GM23338 (cell line): ENCODE data around the gene PDE3B. TPM values are rescaled to one million over a fixed set of nuclear protein-coding genes. Genes with fewer than 3 reads are reported as not detected.

Experiments used
- ATAC-seq: fragments of 200-7000 bp; cut with Tn5 transposase; 3 replicates; pipeline ENCODE4 v1.9.1; 2020
- DNase-seq: peaks from one replicate; pipeline ENCODE4 v3.0.0-alpha.2; 2015; ENCODE audit warnings: low spot score
- H2AFZ ChIP-seq: fragments of 200-600 bp; sonication (generic); 2 replicates; pipeline ENCODE4 v1.8.0; 2016; ENCODE audit warnings: antibody characterized with exemption, mild to moderate bottlenecking, moderate library complexity
- H3F3A ChIP-seq: fragments of 200-600 bp; sonication (generic); replicated peaks from 2 replicates; pipeline ENCODE4 v1.8.0; 2017; ENCODE audit warnings: antibody characterized with exemption, mixed run types, low read depth
- H3K27ac ChIP-seq: fragments of 200-600 bp; sonication (generic); 2 replicates; pipeline ENCODE4 v1.6.1; 2016; ENCODE audit warnings: low read depth
- H3K27me3 ChIP-seq: fragments of 200-600 bp; sonication (generic); 2 replicates; pipeline ENCODE4 v1.8.0; 2016; ENCODE audit warnings: mild to moderate bottlenecking, mixed run types, moderate library complexity; ENCODE audit not compliant: insufficient read depth
- H3K36me3 ChIP-seq: fragments of 200-600 bp; sonication (generic); 2 replicates; pipeline ENCODE4 v1.8.0; 2016; ENCODE audit warnings: mild to moderate bottlenecking; ENCODE audit not compliant: insufficient read depth
- H3K4me1 ChIP-seq: fragments of 200-600 bp; sonication (generic); 2 replicates; pipeline ENCODE4 v1.8.0; 2016; ENCODE audit warnings: mild to moderate bottlenecking, moderate library complexity; ENCODE audit not compliant: insufficient read depth
- H3K4me2 ChIP-seq: fragments of 200-600 bp; sonication (generic); 2 replicates; pipeline ENCODE4 v1.7.1; 2017; ENCODE audit warnings: mixed run types
- H3K4me3 ChIP-seq: fragments of 200-600 bp; sonication (generic); 2 replicates; pipeline ENCODE4 v1.6.1; 2016; ENCODE audit warnings: mixed run types
- H3K79me2 ChIP-seq: fragments of 200-600 bp; sonication (generic); replicated peaks from 2 replicates; pipeline ENCODE4 v1.8.0; 2017; ENCODE audit warnings: mild to moderate bottlenecking; ENCODE audit not compliant: insufficient read depth
- H3K9me2 ChIP-seq: fragments of 200-600 bp; sonication (generic); 2 replicates; pipeline ENCODE4 v1.8.0; 2017; ENCODE audit not compliant: insufficient read depth
- H4K20me1 ChIP-seq: fragments of 200-600 bp; sonication (generic); replicated peaks from 2 replicates; pipeline ENCODE4 v1.8.0; 2017; ENCODE audit warnings: mild to moderate bottlenecking; ENCODE audit not compliant: insufficient read depth
- H3K27ac Mint-ChIP-seq: 2 replicates; pipeline ENCODE4 v1.8.0; 2020; ENCODE audit warnings: inconsistent platforms, mild to moderate bottlenecking, moderate library complexity, mixed read lengths
- H3K27me3 Mint-ChIP-seq: 3 replicates; pipeline ENCODE4 v1.8.0; 2022; ENCODE audit warnings: low read depth, mild to moderate bottlenecking, moderate library complexity, mixed read lengths, inconsistent platforms; ENCODE audit not compliant: insufficient read depth, poor library complexity
- H3K36me3 Mint-ChIP-seq: 3 replicates; pipeline ENCODE4 v1.8.0; 2021; ENCODE audit warnings: low read depth, mild to moderate bottlenecking, inconsistent platforms, moderate library complexity, mixed read lengths
- H3K4me1 Mint-ChIP-seq: 3 replicates; pipeline ENCODE4 v1.8.0; 2020; ENCODE audit warnings: mild to moderate bottlenecking, inconsistent platforms, mixed read lengths
- H3K4me3 Mint-ChIP-seq: 3 replicates; pipeline ENCODE4 v1.8.0; 2021; ENCODE audit warnings: moderate library complexity, mild to moderate bottlenecking, inconsistent platforms, mixed read lengths
- H3K9me3 Mint-ChIP-seq: 3 replicates; pipeline ENCODE4 v1.8.0; 2020; ENCODE audit warnings: moderate library complexity, mild to moderate bottlenecking, inconsistent platforms, mixed read lengths
- EZH2 ChIP-seq: fragments of 200-600 bp; sonication (generic); IDR thresholded peaks from one replicate; pipeline ENCODE4 v1.8.0; 2017; ENCODE audit warnings: antibody characterized with exemption, mild to moderate bottlenecking, low read depth; ENCODE audit not compliant: unreplicated experiment
- EZH2phosphoT487 ChIP-seq: fragments of 200-600 bp; sonication (generic); IDR thresholded peaks from one replicate; pipeline ENCODE4 v1.8.1; 2018; ENCODE audit warnings: antibody characterized with exemption; ENCODE audit not compliant: unreplicated experiment
- NANOG ChIP-seq: IDR thresholded peaks from 2 replicates; pipeline ENCODE4 v1.6.1; 2016; ENCODE audit warnings: antibody characterized with exemption, borderline replicate concordance
- POLR2AphosphoS5 ChIP-seq: IDR thresholded peaks from 2 replicates; pipeline ENCODE4 v1.6.1; 2016; ENCODE audit warnings: antibody characterized with exemption, low read depth
- STAT1 ChIP-seq: IDR thresholded peaks from one replicate; pipeline ENCODE4 v1.6.1; 2016; ENCODE audit warnings: antibody characterized with exemption; ENCODE audit not compliant: unreplicated experiment
- ZNF114 ChIP-seq: fragments of 250-450 bp; sonication (Bioruptor Pico); IDR thresholded peaks from 2 replicates; pipeline ENCODE4 v1.5.0; 2020; ENCODE audit warnings: mild to moderate bottlenecking, moderate library complexity
- polyA plus RNA-seq: library from polyadenylated mRNA; unstranded; fragments of >200 nt; fragmentation: Nextera tagmentation; extraction: Ambion mirVana; gene quantifications from 2 replicates; pipeline ENCODE4 v1.2.1, GENCODE V29; 2016
- total RNA-seq: library from RNA; depleted of rRNA; stranded (reverse); fragments of >200 nt; shearing (Covaris generic); gene quantifications from 2 replicates; pipeline ENCODE4 v1.2.3, GENCODE V29; 2014
- TF ChIP-seq, protein P1 (sequence below): fragments of 250-450 bp; sonication (Bioruptor Pico); IDR thresholded peaks from 2 replicates; pipeline ENCODE4 v1.5.0; 2020; ENCODE audit warnings: mild to moderate bottlenecking, moderate library complexity
- TF ChIP-seq, protein P2 (sequence below): IDR thresholded peaks from one replicate; pipeline ENCODE4 v1.6.1; 2018; ENCODE audit warnings: antibody characterized with exemption; ENCODE audit not compliant: unreplicated experiment
- TF ChIP-seq, protein P3 (sequence below), 2 experiments: fragments of 200-600 bp in 1 of 2; sonication (generic) in 1 of 2; conservative IDR thresholded peaks; 2 replicates each; pipeline versions ENCODE4 v1.5.1 to v1.6.1; 2016 to 2017; ENCODE audit warnings: antibody characterized with exemption in 2 of 2, low read depth in 2 of 2, mild to moderate bottlenecking in 2 of 2, moderate library complexity in 1 of 2

Gene PDE3B
- total and polyA plus RNA-seq, 2 experiments from 2014 or later: 4.3 to 21.3 TPM

DNA sequence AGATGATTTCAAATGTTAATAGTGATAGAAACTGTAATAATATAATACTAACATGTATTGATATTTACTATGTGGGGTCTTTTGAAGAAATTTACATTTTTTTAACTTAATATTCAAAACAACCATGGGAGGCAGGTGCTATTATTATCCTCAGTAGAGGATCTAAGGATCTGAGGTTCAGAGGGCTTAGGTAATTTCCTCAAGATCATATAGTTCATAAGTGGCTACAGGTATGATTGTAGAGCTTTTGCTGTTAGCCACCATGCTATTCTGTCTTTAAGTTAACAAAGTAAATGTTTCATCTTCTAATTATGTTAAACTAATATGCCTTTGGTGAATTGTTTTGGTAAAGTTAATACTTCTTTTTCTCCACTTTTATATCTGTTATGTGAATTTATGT is 83.6 kb downstream of the PDE3B start:
- ATAC-seq: no peak
- Histone ChIP-seq H3K4me2 (no peak overlapping the region), H4K20me1 (no peaks in the 10 kb centered on the region), H3K4me3 (no peak overlapping the region), H3K4me1 (peaks cover 18% of the 10 kb centered on the region), H3F3A (no peaks in the 10 kb centered on the region), H3K9me2 (no peaks in the 10 kb centered on the region), H3K79me2 (0 out of 2 replicates have a peak, but pooled peaks cover 4% of the 10 kb centered on the region), H3K27me3 (no peaks in the 10 kb centered on the region), H3K36me3 (no peaks in the 10 kb centered on the region), H3K27ac (no peak overlapping the region), H2AFZ (no peak overlapping the region)
- Mint-ChIP-seq H3K4me3 (no peak overlapping the region), H3K9me3 (no peaks in the 10 kb centered on the region; the same call in 2 of the 3 replicates), H3K36me3 (no peaks in the 10 kb centered on the region), H3K27me3 (peaks cover 3% of the 10 kb centered on the region), H3K27ac (no peak overlapping the region), H3K4me1 (peaks cover 33% of the 10 kb centered on the region)
- no peak for DNase-seq
- TF ChIP-seq, protein P1, sequence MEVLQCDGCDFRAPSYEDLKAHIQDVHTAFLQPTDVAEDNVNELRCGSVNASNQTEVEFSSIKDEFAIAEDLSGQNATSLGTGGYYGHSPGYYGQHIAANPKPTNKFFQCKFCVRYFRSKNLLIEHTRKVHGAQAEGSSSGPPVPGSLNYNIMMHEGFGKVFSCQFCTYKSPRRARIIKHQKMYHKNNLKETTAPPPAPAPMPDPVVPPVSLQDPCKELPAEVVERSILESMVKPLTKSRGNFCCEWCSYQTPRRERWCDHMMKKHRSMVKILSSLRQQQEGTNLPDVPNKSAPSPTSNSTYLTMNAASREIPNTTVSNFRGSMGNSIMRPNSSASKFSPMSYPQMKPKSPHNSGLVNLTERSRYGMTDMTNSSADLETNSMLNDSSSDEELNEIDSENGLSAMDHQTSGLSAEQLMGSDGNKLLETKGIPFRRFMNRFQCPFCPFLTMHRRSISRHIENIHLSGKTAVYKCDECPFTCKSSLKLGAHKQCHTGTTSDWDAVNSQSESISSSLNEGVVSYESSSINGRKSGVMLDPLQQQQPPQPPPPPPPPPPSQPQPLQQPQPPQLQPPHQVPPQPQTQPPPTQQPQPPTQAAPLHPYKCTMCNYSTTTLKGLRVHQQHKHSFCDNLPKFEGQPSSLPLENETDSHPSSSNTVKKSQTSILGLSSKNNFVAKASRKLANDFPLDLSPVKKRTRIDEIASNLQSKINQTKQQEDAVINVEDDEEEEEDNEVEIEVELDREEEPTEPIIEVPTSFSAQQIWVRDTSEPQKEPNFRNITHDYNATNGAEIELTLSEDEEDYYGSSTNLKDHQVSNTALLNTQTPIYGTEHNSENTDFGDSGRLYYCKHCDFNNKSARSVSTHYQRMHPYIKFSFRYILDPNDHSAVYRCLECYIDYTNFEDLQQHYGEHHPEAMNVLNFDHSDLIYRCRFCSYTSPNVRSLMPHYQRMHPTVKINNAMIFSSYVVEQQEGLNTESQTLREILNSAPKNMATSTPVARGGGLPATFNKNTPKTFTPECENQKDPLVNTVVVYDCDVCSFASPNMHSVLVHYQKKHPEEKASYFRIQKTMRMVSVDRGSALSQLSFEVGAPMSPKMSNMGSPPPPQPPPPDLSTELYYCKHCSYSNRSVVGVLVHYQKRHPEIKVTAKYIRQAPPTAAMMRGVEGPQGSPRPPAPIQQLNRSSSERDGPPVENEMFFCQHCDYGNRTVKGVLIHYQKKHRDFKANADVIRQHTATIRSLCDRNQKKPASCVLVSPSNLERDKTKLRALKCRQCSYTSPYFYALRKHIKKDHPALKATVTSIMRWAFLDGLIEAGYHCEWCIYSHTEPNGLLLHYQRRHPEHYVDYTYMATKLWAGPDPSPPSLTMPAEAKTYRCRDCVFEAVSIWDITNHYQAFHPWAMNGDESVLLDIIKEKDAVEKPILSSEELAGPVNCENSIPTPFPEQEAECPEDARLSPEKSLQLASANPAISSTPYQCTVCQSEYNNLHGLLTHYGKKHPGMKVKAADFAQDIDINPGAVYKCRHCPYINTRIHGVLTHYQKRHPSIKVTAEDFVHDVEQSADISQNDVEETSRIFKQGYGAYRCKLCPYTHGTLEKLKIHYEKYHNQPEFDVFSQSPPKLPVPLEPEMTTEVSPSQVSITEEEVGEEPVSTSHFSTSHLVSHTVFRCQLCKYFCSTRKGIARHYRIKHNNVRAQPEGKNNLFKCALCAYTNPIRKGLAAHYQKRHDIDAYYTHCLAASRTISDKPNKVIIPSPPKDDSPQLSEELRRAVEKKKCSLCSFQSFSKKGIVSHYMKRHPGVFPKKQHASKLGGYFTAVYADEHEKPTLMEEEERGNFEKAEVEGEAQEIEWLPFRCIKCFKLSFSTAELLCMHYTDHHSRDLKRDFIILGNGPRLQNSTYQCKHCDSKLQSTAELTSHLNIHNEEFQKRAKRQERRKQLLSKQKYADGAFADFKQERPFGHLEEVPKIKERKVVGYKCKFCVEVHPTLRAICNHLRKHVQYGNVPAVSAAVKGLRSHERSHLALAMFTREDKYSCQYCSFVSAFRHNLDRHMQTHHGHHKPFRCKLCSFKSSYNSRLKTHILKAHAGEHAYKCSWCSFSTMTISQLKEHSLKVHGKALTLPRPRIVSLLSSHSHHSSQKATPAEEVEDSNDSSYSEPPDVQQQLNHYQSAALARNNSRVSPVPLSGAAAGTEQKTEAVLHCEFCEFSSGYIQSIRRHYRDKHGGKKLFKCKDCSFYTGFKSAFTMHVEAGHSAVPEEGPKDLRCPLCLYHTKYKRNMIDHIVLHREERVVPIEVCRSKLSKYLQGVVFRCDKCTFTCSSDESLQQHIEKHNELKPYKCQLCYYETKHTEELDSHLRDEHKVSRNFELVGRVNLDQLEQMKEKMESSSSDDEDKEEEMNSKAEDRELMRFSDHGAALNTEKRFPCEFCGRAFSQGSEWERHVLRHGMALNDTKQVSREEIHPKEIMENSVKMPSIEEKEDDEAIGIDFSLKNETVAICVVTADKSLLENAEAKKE: no peak
- TF ChIP-seq ZNF114 (CRISPR knock-in tag) (no peak), EZH2 (no peak), EZH2phosphoT487 (no peak), NANOG (no peak), POLR2AphosphoS5 (no peak), STAT1 (no peak)
- TF ChIP-seq, protein P2, sequence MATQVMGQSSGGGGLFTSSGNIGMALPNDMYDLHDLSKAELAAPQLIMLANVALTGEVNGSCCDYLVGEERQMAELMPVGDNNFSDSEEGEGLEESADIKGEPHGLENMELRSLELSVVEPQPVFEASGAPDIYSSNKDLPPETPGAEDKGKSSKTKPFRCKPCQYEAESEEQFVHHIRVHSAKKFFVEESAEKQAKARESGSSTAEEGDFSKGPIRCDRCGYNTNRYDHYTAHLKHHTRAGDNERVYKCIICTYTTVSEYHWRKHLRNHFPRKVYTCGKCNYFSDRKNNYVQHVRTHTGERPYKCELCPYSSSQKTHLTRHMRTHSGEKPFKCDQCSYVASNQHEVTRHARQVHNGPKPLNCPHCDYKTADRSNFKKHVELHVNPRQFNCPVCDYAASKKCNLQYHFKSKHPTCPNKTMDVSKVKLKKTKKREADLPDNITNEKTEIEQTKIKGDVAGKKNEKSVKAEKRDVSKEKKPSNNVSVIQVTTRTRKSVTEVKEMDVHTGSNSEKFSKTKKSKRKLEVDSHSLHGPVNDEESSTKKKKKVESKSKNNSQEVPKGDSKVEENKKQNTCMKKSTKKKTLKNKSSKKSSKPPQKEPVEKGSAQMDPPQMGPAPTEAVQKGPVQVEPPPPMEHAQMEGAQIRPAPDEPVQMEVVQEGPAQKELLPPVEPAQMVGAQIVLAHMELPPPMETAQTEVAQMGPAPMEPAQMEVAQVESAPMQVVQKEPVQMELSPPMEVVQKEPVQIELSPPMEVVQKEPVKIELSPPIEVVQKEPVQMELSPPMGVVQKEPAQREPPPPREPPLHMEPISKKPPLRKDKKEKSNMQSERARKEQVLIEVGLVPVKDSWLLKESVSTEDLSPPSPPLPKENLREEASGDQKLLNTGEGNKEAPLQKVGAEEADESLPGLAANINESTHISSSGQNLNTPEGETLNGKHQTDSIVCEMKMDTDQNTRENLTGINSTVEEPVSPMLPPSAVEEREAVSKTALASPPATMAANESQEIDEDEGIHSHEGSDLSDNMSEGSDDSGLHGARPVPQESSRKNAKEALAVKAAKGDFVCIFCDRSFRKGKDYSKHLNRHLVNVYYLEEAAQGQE: no peak
- TF ChIP-seq, protein P3, sequence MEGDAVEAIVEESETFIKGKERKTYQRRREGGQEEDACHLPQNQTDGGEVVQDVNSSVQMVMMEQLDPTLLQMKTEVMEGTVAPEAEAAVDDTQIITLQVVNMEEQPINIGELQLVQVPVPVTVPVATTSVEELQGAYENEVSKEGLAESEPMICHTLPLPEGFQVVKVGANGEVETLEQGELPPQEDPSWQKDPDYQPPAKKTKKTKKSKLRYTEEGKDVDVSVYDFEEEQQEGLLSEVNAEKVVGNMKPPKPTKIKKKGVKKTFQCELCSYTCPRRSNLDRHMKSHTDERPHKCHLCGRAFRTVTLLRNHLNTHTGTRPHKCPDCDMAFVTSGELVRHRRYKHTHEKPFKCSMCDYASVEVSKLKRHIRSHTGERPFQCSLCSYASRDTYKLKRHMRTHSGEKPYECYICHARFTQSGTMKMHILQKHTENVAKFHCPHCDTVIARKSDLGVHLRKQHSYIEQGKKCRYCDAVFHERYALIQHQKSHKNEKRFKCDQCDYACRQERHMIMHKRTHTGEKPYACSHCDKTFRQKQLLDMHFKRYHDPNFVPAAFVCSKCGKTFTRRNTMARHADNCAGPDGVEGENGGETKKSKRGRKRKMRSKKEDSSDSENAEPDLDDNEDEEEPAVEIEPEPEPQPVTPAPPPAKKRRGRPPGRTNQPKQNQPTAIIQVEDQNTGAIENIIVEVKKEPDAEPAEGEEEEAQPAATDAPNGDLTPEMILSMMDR (conservative IDR thresholded peaks at IDR 0.05; ENCODE audit: low read depth in 2 of 2): no peak
